H1 (cell line): ENCODE results near the gene TSR3. TPM values are rescaled to one million over a fixed set of nuclear protein-coding genes. Genes with fewer than 3 reads are reported as not detected.

Experiments
- ASH2L ChIP-seq: fragments of 200-600, 300-600 bp; sonication (generic); IDR thresholded peaks from one replicate; pipeline ENCODE4 v1.7.1; 2017; ENCODE audit warnings: low read length
- ATF2 ChIP-seq: IDR thresholded peaks from 2 replicates; pipeline ENCODE4 v1.6.1; 2012; ENCODE audit warnings: low read length, inconsistent platforms
- CHD2 ChIP-seq: IDR thresholded peaks from 2 replicates; pipeline ENCODE4 v1.6.1; 2012; ENCODE audit warnings: low read length, improper control_type of control experiment
- E2F6 ChIP-seq: IDR thresholded peaks from 2 replicates; pipeline ENCODE4 v1.6.1; 2012; ENCODE audit warnings: inconsistent platforms
- RNF2 ChIP-seq: fragments of 200-900, 300-1000 bp; sonication (generic); IDR thresholded peaks from 2 replicates; pipeline ENCODE4 v1.7.1; 2016; ENCODE audit warnings: borderline replicate concordance, low read depth, mild to moderate bottlenecking, antibody characterized with exemption, low read length; ENCODE audit not compliant: poor library complexity, severe bottlenecking; ENCODE audit errors: missing control alignments
- SIN3A ChIP-seq, 2 experiments: IDR thresholded peaks in 1 of 2; conservative IDR thresholded peaks in 1 of 2; 2 replicates each; pipeline ENCODE4 v1.6.1; 2011 to 2012; ENCODE audit warnings: low read length in 2 of 2, improper control_type of control experiment in 1 of 2, low read depth in 1 of 2, mild to moderate bottlenecking in 1 of 2
- SP4 ChIP-seq: IDR thresholded peaks from 2 replicates; pipeline ENCODE4 v1.6.1; 2012; ENCODE audit warnings: low read length, inconsistent platforms
- TAF1 ChIP-seq: IDR thresholded peaks from 2 replicates; pipeline ENCODE4 v1.6.1; 2011; ENCODE audit warnings: mild to moderate bottlenecking, low read depth, low read length
- YY1 ChIP-seq: IDR thresholded peaks from 2 replicates; pipeline ENCODE4 v1.6.1; 2011; ENCODE audit warnings: low read depth, mild to moderate bottlenecking, low read length
- polyA plus RNA-seq, 7 experiments: library from polyadenylated mRNA; depleted of rRNA in 3 of 7; stranded (reverse) in 5 of 7; unstranded in 2 of 7; fragments of >200 nt in 5 of 7; fragments of 200-250 nt in 2 of 7; gene quantifications; 1 replicate in 5 of 7; 2 replicates in 1 of 7; 4 replicates in 1 of 7; pipeline versions ENCODE4 v1.2.1 to v1.2.3, GENCODE V29; 2011 to 2013; ENCODE audit warnings: missing spikeins in 2 of 7, mixed read lengths in 2 of 7
- total RNA-seq: library from RNA; stranded (reverse); fragmentation: NEBNext Ultra II Directional; extraction: Animal tissue kit (Norgen Biotek cat#: 25700); gene quantifications from 2 replicates; pipeline ENCODE4 v1.2.1, GENCODE V29; 2021

The TSR3 gene
- total and polyA plus RNA-seq, 2 of the 8 experiments (the other 6 are each of a cell fraction or from before 2014, with no cell fraction given): 43.1 to 52.3 TPM

- no peak for TF ChIP-seq YY1
- TF ChIP-seq TAF1: no peak
- TF ChIP-seq ATF2: no peak
- no peak for TF ChIP-seq E2F6
- no peak for TF ChIP-seq RNF2
- TF ChIP-seq CHD2: no peak
- TF ChIP-seq ASH2L: no peak
- no peak for TF ChIP-seq SIN3A (conservative IDR thresholded peaks at IDR 0.05 in 1 of 2, IDR thresholded peaks at IDR 0.05 in 1 of 2; ENCODE audit: low read depth in 1 of 2, low read length in 2 of 2)
- no peak for TF ChIP-seq SP4
Measured at GRCh38 chr16:1341495-1342420, 9.9 kb downstream of the TSR3 start (continued).
